Hepatic stellate cell (primary cell): ENCODE measurements around the gene PARP3.

ENCODE experiments used
- DNase-seq: peaks from one replicate; pipeline ENCODE4 v3.0.0; 2011; ENCODE audit warnings: low spot score

Gene PARP3

GRCh38 chr3:51934139-51934850 is 7.9 kb upstream of the PARP3 start:
- DNase-seq, result no peak

DNA sequence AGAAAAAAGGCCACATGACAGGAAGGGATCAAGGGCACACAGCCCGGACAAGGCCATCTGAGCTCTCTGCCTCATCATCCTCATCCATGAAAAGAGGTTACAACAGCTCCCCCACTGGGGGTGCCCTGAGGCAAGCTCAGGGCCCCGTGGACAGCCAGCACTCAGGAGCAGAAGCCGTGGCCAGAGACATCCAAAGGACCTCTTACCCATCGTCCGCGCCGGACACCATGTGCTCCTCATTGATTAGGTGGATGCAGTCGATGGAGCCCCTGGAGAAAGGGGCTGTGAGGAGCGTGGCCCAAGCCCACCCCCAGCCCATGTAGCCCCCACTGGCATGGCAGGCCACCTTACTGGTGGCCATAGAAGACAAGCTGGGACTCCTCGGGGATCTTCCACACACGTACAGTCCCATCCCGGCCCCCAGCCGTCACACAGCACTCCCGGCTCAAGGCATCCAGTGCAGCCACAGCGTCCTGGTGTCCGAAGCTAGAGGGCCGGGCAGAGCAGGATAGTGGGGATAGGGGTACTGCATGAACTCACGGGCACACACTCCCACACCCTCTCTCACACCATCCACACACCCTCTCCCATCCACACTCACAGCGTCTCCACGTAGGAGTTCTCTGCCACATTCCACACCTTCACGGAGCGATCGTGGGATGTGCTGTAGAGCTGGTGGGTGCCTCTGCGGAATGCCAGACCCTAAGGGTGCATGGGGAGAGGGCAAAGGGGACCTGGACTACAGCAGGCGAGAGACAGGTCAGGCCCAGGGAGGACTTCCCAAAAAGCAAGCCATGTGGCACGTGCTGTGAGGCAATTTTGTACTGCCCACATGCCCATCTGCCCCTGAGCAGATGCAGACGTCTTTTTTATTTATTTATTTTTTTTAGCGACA is 6.9 kb upstream of the PARP3 start:
- no peak for DNase-seq

GRCh38 chr3:51935886-51936755 is 6.0 kb upstream of the PARP3 start:
- no peak for DNase-seq

GRCh38 chr3:51937014-51937413 is 5.1 kb upstream of the PARP3 start:
- DNase-seq, result no peak

- no peak for DNase-seq
Measured at GRCh38 chr3:51937611-51938450, 4.3 kb upstream of the PARP3 start.

DNA sequence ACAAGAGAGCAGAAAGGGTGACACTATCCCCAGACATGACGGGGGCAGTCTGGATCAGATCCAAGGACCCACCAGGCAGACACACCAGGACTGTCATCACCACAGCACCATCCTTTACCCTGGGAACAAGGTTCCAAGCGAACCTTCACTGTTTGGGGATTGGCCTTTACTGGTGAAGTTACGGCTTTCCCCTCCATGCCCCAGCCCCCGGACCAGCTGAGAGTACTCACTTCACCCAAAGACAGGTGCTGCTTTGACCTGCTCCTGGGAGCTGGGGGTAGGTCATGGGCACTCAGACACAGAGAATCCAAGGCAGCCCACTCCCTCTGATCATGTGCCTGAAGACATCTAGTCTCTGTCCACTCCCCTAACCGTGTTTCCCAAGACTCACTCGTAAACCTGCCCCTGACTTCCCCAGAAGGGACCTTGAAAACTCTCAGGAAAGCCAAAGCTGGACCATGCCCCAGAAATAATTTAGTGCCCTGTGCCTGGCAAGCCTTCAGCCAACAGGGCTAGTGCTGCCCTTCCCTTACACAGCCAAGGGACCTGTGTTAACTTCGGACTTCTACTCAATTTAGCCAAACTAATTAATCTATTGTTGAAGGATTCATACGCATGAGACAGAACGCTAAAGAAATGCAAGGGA is 3.3 kb upstream of the PARP3 start:
- no peak for DNase-seq

DNA sequence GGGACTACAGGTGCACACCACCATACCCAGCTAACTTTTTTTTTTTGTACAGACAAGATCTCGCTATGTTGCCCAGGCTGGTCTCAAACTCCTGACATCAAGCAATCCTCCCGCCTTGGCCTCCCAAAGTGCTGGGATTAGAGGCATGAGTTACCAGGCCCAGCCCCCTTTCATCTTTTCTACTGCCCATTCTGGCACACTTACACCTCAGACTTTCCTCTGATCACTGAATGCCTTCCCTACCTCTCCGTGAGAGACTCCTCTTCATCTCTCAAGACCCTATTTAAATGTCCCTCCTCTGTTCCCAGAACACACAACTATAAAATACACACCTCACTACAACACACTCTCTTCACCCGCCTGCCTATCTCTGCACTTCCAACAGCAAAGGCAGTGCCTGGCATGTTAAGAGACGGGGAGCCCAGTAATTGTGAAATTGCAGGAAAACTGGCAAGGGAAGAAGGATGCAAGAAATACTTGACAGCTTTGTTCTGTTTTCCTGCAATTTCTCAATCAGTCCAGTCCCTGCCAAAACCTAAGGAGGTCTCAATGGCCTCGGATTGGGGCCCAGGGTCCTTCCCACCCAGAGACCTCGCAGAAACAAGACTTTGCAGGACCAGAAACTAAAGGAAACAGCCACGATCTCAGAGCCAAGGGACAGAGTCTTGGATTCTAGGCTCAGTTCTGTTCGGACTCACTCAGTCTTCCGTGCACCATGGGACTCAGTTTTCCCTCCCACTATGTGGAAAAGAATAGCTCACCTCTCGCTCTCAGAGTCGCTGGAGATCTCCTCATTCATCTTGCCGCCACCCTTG is 1.3 kb upstream of the PARP3 start:
- no peak for DNase-seq

DNA sequence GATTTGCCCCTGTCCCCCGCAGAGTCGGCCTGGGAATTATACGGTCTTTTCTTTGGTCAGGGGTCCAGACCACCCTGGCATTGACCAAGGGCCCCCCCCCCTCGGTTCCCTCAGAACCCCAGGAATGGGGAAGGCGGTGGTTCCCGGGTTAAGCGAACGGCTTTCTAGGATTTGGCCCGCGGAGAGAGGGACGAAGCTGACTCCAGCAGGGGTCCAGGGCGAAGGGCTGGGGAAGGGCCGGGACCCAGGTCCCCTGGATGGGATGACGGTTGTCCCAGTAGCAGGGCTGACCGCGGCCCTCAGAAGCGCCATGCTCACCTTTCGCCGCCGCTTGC is 733 bp upstream of the PARP3 start:
- DNase-seq, result no peak

GRCh38 chr3:51942603-51943450 is 664 bp downstream of the PARP3 start:
- DNase-seq, result peak; percentile 97

DNA sequence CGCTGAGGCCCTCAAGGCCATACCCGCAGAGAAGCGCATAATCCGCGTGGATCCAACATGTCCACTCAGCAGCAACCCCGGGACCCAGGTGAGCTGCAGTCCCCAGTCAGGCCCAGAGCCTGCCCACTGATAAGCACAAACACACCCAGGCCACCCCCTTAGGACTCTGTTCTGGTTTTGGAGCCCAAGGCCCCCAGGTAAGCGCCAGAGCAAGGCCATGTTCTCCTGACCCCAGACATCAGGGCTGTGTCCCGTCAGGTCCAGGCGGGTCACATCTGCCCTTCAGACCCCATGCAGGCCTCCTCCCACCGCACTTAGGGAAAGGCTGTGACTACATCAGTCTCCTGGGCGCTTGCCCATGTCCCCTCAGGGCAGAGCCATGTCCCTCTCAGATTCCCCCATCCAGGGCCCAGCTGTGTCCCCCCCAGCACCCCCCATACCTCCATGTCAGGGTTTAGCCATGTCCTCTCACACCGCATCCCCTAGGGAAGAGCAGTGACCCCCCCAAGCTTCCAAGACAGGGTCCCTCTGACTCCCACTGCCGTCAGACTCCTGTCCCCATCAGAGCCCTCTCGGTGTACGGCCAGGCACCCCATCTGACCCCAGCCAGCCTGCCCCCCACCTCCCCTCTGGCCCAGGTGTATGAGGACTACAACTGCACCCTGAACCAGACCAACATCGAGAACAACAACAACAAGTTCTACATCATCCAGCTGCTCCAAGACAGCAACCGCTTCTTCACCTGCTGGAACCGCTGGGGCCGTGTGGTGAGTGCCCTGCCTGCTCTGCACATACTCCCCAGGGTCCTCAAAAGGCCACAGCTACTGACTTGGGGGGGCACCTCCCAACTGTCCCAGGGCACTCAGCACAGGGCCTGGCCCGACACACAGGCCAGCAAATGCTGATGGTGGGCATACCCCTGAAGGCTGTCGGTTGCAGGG is 1.6 kb downstream of the PARP3 start:
- DNase-seq, result no peak

GRCh38 chr3:51944451-51945021 is 2.4 kb downstream of the PARP3 start:
- no peak for DNase-seq

- DNase-seq, result no peak
Measured at GRCh38 chr3:51945031-51945840, 3.1 kb downstream of the PARP3 start.

GRCh38 chr3:51945926-51946705 is 4.0 kb downstream of the PARP3 start:
- DNase-seq, result no peak

DNA sequence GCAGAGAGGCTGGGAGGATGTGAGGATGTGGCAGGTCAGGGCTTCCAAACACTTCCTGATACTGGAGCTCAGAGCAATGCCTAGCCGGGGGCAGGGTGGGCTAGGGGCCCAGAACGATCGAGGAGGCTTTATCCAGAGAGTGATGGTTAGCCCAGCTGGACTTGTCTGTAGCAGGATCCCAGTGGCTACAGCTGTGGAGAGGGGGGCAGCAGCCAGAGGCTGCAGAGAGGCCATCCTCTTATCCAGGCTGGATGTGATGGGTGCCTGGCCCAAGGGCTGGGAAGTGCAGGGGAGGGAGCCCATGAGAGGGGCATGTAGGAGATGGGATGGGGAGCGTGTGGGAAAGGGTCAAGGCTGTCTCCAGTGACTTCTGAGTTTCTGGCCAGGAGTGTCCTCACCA is 4.6 kb downstream of the PARP3 start:
- no peak for DNase-seq

- no peak for DNase-seq
Measured at GRCh38 chr3:51947215-51947900, 5.2 kb downstream of the PARP3 start.
